DND-41 (cell line): Measurements from ENCODE around the gene ADCK2.

Source experiments
- EZH2 ChIP-seq: IDR thresholded peaks from 3 replicates; pipeline ENCODE4 v1.6.1; 2012; ENCODE audit warnings: borderline replicate concordance, low read depth, mild to moderate bottlenecking, moderate library complexity, low read length, inconsistent platforms; ENCODE audit not compliant: severe bottlenecking
- TF ChIP-seq, protein P1 (sequence below): IDR thresholded peaks from 2 replicates; pipeline ENCODE4 v1.5.1; 2012; ENCODE audit warnings: borderline replicate concordance, low read length, moderate library complexity, mild to moderate bottlenecking; ENCODE audit not compliant: poor library complexity, severe bottlenecking; ENCODE audit errors: extremely low read depth

GRCh38 chr7:140684066-140684950 is 11.6 kb downstream of the ADCK2 start:
- TF ChIP-seq EZH2: no peak
- TF ChIP-seq, protein P1, sequence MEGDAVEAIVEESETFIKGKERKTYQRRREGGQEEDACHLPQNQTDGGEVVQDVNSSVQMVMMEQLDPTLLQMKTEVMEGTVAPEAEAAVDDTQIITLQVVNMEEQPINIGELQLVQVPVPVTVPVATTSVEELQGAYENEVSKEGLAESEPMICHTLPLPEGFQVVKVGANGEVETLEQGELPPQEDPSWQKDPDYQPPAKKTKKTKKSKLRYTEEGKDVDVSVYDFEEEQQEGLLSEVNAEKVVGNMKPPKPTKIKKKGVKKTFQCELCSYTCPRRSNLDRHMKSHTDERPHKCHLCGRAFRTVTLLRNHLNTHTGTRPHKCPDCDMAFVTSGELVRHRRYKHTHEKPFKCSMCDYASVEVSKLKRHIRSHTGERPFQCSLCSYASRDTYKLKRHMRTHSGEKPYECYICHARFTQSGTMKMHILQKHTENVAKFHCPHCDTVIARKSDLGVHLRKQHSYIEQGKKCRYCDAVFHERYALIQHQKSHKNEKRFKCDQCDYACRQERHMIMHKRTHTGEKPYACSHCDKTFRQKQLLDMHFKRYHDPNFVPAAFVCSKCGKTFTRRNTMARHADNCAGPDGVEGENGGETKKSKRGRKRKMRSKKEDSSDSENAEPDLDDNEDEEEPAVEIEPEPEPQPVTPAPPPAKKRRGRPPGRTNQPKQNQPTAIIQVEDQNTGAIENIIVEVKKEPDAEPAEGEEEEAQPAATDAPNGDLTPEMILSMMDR: no peak
